HG02642 (cell line): Measurements from ENCODE around the gene TMEM130.
"Not testable (repeated sequence)": the region's sequence is repeated elsewhere in the genome, so short reads cannot be mapped to it uniquely, and the experiment has no call there.

Experiments used
- ATAC-seq: cut with Tn5 transposase; IDR thresholded peaks from one replicate; pipeline ENCODE4 v1.9.1; 2021; ENCODE audit warnings: mild to moderate bottlenecking; ENCODE audit not compliant: unreplicated experiment, poor library complexity

TMEM130 gene

DNA sequence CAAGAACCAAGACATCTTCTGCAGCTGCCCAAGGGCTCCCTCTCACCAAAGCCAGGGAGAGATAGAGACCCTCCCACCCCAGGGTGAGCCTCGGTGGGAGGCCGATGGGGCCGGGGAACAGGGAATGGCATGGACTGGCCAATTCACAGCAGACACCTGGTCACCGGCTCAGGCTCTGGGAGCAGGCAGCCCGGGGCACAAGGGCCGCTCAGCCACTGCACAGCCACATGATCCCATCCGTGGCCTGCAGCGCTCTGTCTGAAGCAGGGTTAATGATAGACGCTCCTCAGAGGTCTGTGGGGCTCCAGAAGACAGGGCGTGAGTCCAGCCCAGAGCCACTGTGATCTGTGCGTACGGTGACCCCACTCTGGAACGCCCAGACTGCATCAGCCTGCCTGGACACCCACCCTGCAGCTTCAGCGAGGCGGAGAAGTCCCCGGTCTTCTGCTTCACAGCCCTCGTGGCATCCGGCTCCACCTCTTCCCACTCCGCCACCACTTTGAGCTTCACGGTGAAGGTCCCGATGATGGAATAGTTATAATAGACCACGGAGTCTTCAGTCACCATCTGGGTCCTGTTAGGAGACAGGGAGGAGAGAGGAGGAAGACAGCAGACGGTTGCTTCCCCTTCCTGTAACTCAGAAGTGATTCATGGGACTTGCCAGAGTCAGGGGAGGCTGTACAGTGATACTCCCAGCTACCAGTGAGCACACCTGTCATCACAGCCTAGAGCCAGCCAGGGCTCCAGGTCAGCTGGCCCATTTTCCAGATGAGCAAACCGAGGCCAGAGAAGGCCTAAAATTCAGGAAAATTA is 14.0 kb downstream of the TMEM130 start:
- no peak for ATAC-seq

DNA sequence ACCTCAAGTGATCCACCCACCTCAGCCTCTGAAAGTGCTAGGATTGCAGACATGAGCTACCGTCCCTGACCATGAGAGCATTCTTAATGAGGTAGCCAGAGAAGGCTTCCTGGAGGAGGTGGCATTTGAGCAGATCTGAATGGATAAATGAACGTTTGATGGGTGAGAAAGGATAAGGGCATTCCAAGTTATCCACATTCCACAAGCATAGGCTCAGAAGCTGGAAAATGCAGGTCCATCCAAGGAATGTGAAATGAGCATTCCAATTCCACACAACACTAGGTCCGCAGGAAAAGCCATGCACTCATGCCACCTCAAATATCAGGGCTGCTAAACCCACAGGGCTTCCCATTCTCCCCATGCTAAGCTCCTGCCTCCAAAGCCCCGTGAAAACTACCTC is 17.0 kb downstream of the TMEM130 start:
- no peak for ATAC-seq

DNA sequence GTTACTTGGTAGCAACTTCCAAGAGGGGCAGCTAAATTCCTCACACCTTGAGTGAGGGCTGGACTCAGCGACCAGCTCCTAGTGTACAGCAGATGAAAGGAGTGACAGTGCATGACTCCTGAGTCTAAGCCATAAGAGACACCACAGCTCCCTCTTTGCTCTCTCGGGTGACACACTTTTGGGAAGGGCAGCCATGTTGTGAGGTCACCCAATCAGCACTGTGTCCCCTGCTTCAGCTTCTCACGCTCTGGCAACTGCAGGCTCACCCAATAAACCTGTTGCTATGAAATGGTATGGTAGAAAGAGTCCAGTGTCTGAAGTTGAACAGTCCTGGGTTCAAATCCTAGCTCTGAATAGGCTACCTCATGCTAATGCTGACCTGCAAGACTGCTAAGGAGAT is 20.9 kb downstream of the TMEM130 start:
- no peak for ATAC-seq

DNA sequence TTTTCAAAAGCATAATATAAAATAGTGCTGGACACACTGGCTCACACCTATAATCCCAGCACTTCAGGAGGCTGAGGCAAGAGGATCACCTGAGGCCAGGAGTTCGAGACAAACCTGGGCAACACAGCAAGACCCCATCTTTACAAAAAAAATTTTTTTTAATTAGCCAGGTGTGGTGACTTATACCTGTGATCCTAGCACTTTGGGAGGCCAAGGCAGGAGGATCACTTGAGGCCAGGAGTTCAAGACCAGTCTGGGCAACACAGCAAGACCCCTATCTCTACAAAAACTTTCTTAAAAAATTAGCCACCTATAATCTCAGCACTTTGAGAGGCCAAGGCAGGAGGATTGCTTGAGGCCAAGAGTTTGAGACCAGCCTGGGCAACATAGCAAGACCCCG is 27.3 kb downstream of the TMEM130 start:
- ATAC-seq, result not testable (repeated sequence)

DNA sequence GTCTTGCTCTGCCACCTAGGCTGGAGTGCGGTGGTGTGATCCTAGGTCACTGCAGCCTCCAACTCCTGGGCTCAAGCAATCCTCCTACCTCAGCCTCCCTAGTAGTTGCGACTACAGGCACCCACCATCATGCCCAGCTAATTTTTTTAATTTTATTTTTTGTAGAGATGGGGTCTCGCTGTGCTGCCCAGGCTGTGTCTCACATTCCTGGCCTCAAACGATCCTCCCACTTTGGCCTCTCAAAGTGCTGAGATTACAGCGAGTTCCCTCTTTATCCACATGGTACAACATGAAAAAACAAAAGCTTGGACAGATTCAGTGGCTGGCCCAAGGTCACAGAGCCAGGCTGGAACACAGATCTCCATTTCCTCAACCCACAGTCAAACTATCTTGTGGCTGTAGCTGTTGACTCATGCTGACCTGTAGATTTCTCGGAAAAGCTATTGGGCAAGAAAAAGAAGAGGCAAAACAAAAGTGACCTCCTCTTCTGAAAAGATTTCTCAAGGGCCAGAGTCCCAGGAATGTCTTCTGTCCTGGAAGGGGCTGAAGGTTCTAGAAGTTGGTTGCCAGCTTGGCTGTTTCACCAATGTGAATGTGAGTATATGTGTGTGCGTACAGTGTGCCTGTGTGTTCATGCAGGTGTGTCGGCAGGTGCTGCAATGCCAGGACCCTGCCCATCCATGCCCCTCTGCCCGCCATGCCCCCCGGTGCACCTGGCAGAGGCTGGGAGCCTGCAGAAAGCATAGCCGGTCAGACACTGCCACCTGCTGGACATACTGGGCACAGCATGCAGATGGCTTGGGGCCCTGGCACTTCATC is 28.4 kb downstream of the TMEM130 start:
- peak; percentile 52 for ATAC-seq

DNA sequence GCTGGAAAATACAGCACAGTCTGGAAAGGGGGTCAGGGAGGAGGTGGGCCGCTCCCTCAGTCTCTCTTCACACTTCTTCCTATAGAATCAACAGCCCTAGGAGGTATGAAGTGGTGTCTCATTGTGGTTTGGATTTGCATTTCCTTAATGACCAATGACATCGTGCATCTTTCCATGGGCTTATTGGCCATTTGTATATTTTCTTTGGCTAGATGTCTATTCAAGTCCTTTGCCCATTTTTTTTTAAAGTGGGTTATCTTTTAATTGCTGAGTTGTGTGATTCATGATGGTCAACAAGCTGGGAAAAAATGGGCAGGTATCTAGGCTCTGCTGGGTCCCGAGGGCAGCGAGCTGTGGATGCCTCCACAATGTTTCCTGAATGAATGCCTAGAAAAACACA is 29.1 kb downstream of the TMEM130 start:
- ATAC-seq, result no peak

DNA sequence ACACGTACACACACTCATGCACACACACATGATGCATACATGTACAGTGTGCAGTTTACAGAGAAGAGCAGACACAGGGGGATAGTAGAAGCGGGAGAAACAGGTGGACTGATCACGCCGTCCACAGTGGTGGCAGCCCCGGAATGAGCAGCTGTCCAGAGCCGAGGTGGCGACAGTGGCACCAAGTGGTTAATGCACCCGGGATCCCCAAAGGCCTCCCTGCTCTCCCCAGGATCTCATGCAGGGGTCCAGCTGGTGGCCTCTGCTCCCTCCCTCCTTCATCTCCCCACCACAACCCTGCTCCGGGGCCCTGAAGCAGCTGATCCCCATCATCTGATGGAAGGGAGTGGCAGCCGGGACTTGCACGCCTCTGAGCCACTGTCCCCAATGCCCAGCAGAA is 29.7 kb downstream of the TMEM130 start:
- no peak for ATAC-seq

DNA sequence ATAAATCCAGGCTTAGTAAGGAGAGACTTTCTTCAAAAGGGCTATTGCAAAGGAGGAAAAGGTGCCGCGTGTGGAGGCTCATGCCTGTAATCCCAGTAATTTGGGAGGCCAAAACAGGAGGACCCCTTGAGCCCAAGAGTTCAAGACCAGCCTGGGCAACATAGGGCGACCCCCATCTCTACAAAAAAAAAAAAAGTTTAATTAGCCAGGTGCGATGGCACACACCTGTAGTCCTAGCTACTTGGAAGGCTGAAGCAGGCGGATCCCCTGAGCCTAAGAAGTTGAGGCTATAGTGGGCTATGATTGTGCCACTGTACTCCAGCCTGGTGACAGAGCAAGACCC is 32.2 kb downstream of the TMEM130 start:
- no peak for ATAC-seq

DNA sequence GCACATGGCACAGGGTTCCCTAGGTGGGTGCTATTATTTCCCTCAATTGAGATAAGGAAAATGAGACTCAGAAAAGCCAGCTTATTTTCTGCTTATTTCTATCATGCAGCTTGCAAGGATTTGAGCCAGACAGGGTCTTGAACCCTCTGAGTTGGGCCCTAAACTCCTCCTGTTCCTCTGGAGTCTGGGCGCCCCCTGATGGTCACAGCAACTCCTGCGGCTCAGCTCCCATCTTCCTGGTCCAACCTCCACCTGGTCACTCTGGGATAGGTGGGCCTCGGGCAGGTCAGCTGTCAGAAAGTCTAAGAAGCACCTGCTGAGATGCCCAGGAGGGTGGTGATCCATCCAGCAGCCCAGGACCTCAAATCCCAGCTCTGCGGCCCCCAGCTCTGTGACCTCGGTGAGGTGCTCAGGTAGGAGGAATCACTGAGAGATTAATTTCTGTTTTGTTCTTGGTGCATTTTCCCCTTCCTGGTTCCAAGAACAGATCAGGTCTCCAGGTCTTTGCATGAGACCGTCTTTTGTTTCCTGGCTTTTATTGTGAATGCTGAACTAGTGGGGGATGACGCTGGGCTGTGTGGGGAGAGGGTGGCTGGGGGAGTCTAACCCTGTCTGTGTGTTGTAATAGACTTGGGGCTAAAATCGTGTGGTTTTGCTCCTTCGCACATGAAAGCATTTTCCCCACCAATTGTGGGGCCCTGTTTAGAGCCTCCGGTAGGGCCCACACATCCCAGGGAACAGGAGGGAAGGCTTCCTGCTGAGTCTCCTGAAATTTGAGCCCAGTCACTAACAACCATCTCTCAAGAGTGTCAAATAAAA is 32.8 kb downstream of the TMEM130 start:
- no peak for ATAC-seq

DNA sequence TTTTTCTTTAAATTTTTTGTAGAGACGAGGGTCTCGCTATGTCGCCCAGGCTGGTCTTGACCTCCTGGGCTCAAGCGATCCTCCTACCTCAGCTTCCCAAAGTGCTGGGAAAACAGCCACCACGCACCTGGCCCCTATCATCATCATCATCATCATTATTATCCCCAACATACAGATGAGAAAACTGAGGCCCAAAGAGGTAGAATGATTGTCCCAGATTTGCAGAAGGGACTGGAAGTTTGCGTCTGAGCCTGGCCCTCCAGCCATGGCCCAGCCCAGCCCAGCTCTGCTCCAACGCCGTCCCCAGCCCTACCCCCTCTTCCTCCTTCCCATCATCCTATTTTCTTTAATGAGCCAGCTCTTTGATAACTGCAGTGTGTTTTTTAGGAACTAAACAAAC is 34.9 kb downstream of the TMEM130 start:
- no peak for ATAC-seq

DNA sequence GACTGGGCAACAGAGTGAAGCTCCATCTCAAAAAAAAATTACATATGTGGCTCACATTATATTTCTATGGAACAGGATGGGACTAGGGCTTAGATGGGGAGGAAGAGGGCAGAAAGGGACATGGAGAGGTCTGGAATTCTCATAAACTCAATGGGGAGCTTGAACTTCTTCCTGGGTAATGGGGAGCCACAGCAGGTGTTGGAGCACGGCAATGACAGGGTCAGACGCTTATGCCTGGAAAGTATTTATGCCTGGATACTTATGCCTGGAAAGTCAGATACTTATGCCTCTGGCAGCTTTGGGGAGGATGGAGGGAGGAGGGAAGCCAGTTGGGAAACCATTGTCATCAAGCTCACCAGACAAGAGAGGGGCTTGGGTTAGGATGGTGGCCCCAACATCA is 36.8 kb downstream of the TMEM130 start:
- no peak for ATAC-seq

DNA sequence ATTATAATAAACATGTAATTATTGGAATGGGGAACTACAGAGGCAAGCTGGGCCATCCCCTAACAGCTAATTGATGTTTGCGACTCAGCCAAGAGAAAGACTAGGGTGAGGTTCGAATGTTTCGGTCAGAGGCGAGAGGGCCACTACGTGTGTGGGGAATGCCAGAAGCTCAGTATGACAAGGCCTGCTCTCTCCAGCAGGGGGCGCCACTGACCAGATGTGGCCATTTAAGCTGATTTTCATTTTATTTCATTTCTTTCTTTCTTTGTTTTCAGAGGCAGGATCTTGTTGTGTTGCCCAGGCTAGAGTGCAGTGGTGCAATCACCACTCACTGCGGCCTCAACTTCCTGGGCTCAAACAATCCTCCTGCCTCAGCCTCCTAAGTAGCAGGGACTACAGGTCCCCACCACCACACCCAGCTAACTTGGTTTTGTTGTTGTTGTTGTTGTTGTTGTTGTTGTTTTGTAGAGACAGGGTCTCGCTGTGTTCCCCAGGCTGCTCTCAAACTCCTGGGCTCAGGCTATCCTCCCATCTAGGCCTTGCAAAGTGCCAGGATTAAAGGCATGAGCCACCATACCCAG is 38.1 kb downstream of the TMEM130 start:
- no peak for ATAC-seq

DNA sequence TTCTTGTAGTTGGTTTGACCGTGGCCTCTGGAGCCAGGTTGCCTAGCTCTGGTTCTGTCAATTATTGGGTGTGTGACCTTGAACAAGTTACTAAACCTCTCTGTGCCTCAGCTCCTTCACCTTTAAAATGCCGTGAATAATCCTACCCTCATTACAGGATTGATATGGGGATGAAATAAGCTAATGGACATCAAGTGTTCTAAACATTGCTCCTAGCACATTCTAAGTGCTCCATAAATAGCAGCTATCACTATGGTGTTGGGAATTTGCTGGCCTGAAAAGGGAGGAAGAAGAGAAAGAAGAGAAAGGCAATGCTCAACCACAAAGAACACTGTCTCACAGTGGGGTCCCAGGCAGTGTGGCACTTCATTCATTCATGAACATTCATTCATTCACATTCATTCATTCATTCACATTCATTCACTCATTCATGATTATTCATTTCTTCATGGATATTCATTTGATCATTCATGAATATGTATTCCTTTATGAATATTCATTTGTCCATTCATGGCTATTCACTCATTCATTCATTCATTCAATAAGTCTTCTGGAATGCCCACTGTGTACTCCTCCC is 38.8 kb downstream of the TMEM130 start:
- ATAC-seq, result no peak

DNA sequence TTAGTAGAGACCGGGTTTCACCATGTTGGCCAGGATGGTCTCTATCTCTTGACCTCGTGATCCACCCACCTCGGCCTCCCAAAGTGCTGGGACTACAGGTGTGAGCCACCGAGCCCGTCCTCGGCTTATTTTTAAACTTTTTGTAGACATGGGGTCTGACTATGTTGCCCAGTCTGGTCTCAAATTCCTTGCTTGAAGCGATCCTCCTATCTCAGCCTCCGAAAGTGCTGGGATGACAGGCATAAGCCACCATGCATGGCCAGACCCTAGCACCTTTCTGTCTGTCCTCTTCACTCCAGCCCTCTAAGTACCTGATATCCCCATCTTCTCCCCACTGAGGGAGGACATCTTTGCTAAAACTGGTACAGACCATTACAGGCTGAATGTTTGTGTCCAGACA is 41.4 kb downstream of the TMEM130 start:
- no peak for ATAC-seq

DNA sequence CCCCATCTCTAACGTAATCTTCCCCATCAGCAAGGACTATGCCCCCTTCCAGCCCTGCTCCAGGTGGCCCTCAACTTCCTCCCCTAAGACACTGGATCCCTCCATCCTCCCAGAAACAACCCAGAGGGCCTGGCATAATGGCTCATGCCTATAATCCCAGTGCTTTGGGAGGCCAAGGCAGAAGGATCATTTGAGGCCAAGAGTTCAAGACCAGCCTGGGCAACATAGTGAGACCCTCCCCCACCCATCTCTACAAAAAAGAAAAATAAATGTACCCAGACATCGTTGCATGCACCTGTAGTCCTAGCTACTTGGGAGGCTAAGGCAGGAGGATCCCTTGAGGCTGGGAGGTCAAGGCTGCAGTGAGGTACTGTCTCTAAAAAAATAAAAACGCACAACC is 42.6 kb downstream of the TMEM130 start:
- no peak for ATAC-seq

DNA sequence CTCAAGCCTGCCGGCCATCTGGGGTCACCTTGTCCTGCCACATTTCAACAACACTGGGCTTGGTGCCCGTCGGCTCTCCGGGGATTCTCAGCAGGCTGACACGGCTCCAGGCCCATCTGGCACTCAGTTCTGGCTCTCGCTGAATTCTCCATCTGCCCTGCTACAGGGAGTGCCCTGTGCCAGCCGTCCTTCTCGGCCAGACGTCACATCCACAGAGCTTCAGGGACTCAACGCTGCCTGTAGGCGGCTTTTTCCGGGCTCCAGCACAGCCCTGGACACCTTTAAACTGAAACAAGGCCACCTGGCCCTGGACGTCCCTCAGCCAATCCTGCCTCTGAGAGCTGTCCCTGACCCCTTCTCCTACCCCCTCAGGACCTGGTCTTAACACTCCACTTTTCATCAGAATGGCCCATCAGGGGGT is 43.0 kb downstream of the TMEM130 start:
- ATAC-seq, result no peak

DNA sequence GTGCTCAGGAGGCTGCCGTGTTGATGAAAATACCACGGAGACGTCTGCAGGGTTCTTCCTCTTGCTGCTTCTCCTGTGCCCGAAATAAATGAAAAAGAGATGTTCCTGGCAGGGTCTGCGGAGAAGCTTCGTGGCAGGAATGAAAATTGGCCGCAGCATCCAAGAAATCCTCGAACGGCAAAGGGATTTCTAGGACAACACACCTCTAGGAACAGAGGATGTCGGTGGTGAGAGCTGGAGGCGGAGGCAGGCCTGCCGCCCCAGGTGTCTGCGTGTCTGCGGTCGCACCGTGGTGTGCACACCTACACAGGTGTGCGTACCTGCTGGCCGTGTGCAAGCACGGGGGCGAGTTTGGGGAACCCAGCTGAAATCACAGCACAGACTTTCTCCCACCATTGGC is 43.4 kb downstream of the TMEM130 start:
- no peak for ATAC-seq

DNA sequence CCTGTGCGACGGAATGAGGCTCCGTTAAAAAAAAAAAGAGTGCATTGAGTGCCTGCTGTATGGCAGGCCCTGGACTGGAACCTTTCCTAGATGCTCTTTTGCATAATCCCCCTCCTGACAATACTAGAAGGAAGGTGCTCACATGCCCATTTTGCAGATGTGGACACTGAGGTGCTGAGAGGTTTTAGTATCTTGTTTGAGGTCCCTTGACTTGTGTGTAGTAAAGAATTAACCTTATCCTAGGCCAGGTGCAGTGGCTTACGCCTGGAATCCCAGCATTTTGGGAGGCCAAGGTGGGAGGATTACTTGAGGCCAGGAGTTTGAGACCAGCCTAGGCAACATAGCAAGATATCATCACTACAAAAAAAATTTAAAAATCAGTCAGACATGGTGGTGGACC is 46.6 kb downstream of the TMEM130 start:
- no peak for ATAC-seq

DNA sequence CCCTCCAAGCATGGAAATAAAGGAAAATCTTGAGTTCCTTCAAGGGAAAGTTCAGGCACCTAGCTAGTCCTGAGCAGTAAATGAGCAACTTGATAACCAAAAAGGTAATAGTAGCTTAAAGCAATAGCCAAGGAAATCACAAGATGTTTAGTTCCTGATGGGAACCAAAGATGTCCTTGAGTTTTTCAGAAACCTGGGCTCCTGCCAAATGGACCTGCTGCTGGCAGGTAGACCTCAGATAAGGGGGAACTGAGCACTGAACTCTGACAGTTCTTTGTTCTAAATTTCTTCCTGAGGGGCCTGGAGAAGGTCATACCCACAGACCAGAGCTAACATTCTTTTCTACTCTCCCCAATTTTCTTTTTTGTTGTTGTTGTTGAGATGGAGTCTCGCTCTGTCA is 48.5 kb downstream of the TMEM130 start:
- ATAC-seq, result no peak

DNA sequence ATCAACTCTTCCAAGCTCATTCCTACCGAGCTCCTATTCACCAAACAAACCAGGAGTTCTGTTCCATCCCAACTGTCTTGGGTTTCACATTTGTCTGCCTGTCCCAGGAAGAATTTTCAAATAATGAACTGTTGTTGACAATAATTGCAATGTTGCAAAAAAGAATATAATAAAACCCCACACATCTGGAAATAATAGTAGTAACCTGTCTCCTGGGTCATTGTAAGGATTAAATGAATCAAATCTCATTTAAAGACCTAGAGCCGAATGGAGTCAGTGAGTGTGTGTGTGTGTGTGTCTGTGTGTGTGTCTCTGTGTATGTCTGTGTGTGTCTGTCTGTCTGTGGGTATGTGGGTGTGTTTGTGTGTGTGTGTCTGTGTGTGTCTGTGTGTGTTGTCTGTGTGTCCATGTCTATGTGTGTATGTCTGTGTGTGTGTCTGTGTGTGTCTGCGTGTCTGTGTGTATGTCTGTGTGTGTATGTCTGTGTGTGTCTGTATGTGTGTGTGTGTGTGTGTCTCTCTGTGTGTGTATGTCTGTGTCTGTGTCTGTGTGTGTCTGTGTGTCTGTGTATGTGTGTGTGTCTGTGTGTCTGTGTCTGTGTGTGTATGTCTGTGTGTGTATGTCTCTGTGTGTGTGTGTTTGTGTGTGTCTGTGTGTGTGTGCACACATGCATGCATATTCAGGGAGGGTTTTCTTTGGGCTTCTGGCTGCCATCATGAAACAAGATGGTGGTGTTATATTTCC is 52.7 kb downstream of the TMEM130 start:
- no peak for ATAC-seq
